T1000 (cell line): ENCODE measurements around the gene KCTD21.
"Not testable (repeated sequence)": the region's sequence is repeated elsewhere in the genome, so short reads cannot be mapped to it uniquely, and the experiment has no call there.

Source experiments
- DNase-seq: peaks from one replicate; lab custom pipeline; 2025; ENCODE audit warnings: mixed read lengths; lab: John Stamatoyannopoulos, UW

Gene KCTD21

GRCh38 chr11:78175862-78176261 is 12.6 kb downstream of the KCTD21 start:
- not testable (repeated sequence) for DNase-seq

DNA sequence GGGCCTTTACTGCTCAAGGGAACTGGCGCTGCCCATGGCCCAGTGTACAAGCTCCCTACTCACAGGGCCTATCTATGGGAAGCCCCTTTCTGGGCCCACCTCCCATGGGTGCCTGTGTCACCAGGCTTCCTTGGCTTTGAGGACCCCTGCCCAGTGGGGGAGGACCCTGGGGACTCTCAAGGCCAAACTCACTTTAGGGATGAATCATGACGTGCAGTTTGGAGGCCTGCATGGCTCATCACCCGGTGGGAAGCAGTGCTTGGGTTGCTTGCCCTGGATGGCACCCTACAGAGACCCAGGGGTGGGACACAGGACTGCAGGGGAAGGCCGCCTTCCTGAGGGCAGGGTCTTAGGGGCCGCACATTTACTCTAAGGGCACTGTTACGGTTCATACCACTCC is 16.5 kb downstream of the KCTD21 start:
- no peak for DNase-seq

DNA sequence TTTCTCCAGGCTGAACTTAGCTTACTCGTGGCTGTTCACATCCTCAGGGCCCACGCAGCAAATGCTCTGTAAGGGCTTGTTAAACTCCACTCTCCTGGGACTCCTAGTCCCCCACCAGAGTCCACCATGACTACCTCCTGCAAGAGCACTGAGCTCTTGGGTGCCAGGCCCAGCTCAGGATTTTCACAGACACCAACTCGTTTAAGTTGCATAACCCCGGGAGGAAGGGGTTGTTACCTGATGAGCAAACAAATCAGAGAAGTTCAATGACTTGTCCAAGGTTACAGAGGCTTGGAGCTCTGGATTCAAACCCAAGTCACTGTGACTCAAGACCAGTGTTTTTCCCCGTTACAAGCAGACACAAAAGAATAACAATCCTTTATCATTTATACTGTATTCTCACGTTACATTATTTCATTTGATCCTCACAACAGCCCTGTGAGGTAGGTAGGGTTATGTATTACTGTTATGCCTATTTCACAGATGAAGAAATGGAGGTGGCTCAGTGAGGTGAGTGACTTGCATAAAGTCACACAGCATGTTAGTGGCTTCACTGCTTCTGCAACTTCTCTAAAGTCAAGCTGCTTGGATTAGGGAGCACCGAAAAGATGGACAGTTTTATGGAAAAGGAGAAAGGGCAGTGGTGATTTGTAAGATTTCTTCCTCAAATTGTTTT is 17.4 kb downstream of the KCTD21 start:
- no peak for DNase-seq

DNA sequence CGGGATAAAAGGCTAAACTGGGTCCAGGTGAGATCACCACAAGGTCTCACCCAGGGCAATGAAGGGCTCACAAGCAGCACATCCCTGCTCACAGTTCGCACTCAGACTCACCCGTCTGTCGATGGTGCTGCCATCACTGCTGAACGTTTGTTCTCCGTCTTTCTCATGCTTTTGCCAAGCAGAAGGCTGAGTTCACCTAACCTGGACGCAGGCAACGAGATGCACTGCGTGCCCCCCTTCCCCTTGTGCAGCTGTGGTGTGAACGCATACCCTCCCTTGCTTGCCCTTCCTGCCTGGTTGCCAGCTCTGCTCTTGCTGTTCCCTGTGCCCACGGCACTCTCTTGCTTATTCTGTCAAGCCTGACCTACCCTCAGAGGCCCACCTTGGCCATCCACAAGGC is 18.0 kb downstream of the KCTD21 start:
- DNase-seq: no peak

- no peak for DNase-seq
These were observed 19.6 kb downstream of the KCTD21 start for GRCh38 chr11:78168539-78169477.

DNA sequence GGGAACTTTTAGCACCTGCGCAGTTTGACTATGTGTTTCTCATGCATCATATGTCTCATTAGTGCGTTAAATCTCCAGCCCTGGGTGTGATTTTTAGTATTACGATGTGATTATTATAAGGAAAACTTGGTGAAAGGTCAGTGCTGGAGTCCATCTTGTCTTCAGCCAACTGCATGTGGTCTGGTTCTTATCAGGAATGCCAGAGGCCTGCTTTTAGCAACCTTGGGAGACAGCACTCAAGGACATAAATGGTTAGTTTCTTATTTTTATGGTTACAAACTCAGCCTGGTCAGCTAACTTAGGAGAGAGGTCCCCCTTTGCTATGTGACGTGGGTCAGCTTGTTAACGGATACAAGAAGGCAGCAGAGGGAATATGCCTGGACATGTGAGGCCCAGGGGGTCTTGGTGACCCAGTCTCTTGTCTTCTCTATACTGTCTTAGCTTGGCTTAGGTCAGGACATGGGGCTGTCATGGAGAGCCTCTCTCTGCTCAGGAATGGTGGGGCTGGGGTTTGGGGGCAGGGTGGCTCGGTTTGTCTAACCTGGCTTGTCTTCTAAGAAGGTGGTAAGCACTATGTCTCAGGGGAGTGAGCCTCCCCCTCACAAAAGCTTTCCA is 21.5 kb downstream of the KCTD21 start:
- no peak for DNase-seq

DNA sequence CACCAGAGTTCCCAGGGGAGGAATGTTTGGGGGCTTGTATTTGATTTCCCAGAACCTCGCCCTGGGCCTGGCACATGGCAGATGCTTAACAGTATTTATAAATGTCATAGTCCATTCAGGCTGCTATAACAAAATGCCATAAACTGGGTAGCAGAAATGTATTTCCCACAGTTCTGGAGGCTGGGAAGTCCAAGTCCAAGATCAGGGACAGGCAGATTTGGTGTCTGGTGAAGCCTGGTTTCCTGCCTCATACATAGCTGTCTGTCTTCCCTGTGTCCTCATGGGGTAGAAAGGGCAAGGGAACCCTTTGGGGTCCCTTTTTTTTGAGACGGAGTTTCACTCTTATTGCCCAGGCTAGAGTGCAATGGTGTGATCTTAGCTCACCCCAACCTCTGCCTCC is 24.0 kb downstream of the KCTD21 start:
- DNase-seq: no peak

DNA sequence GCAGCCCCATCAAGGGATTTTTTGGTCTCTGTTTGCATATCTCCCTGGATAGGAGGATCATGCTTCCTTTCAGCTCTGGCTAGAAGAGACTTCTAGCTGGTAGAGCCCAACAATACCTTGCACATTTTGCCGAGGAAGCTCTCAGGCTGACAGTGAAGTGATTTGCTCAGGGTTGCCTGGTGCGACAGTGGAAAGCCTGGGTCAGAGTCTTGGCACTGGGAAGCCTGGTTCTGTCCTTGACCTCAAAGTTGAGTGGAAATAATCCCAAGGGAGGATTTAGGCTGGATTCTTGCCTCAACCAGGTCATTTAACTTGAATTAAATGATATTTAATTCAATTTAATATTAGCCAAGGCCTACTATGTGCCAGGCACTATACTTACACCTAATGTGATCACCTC is 24.6 kb downstream of the KCTD21 start:
- no peak for DNase-seq

- DNase-seq: no peak
These were observed 26.5 kb downstream of the KCTD21 start for GRCh38 chr11:78161962-78162371.

DNA sequence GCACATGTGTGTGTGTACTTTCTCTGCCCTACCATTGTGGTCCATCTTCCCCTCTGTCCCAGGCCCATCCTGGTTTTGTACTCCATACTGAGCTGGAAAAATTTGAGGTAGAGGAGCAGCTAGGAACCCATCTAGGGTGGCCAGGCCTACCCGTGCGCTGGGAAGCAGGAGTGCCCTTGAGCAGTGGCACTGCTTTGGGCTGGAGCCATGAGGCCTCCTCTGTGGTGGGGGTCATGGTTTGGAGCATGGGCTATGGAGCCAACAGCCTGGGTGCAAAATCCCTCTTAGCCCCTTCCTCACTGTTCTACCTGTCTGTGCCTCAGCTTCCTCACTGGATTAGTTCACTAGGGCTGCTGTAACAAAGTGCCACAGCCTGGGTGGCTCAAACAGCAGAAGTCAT is 27.1 kb downstream of the KCTD21 start:
- DNase-seq: no peak

DNA sequence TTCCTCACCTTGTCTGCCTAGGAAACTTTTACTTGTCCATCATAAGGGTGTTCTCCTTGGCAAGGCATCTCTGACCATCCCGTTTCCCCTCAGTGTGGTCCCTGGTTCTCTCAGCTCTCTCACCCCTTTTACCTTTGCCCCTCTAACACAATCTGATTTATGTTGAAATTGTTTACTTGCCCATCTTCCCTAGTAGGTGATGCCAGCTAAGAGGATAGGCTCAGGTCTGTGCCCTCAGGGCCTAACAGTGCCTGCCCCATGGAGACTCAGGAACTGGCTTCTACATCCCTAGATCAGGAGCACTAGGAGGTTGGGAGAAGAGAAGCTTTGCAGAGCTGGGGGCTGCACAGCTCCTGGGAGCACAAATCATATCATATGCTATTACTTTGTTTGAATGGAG is 27.9 kb downstream of the KCTD21 start:
- DNase-seq: no peak

DNA sequence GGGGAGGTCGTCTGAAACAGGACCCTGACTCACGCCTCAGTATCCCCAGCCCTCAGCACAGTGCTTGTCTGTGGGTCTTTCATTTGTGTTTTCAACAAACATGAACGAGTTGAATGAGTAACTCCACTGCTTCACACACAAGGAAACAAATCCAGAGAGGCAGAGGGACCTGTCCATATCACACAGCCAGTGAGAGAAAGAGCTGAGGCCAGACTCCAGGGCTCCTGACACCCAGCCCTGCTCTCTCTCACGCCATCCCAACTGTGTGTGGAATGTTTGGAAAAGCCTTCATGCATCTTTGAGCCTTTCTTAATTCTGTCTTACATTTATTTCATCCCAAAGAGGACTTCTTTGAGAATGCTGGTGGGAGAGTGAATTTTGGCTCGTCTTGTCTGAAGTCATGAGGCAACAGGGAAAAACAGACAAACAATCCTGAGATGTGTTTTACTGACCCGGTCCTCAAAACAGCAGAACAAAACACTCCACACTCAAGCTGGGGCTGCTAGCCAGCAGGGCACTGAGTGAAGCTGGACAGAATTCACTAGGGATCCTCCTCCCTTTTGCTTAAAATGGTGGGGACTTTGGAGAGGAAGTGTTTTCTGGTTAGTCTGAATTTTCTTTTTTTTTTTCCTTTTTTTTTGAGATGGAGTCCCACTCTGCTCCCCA is 29.3 kb downstream of the KCTD21 start:
- no peak for DNase-seq

- no peak for DNase-seq
These were observed 32.1 kb downstream of the KCTD21 start for GRCh38 chr11:78156127-78156844.

GRCh38 chr11:78151804-78152203 is 36.6 kb downstream of the KCTD21 start:
- DNase-seq: no peak

DNA sequence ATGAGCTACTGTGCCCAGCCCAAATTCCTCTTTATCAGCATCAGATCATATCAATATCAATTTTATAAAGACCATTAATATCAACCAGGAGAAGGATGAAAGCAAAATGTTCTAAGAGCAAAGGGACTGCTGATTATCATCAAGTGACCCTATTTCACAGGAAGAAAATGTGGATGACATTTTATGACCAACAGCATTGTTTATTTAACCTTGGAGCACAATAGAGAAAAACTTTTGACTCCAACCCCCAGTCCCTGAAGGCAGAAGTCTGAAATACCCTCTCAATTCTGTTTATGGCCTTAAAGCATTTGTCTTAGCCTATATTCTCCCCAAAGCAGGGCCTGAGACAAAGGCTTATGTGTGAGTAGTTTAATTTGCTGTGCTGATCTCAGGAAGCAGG is 37.7 kb downstream of the KCTD21 start:
- DNase-seq: no peak

GRCh38 chr11:78150346-78150745 is 38.1 kb downstream of the KCTD21 start:
- DNase-seq: no peak

GRCh38 chr11:78149646-78150045 is 38.8 kb downstream of the KCTD21 start:
- DNase-seq: no peak

- no peak for DNase-seq
These were observed 40.6 kb downstream of the KCTD21 start for GRCh38 chr11:78147807-78148206.

DNA sequence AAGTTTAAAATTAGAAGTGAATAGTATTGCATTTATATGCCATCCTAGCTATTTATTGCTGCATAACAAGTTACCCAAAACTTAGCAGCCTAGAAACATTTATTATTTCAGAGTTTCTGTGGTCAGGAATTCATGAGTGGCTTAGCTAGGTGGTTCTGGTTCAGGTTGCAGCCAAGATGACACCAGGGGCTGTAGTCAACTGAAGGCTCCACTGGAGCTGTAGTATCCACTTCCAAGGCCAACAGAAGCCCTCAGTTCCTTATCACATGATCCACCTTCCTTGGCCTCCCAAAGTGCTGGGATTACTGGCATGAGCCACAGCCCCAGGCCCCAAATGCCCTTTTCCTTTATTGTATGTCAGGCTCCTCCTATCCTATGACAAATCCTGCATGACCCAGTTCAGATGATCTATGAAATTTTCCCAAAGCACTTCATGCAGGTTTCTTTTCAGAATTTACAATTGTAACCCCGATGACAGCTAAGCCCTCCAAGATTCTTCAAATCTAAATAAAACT is 42.9 kb downstream of the KCTD21 start:
- no peak for DNase-seq

- no peak for DNase-seq
These were observed 47.9 kb downstream of the KCTD21 start for GRCh38 chr11:78140392-78141077.
